ENCODE measurements around the gene PTPRM.

GRCh38 chr18:7764405-7764804 lies 197.3 kb downstream of the PTPRM start:
- TF ChIP-seq POLR2A (IDR thresholded peaks at IDR 0.05) = no peak
- TF ChIP-seq CTCF (IDR thresholded peaks at IDR 0.05) = no peak

Data from lower leg skin (tissue), 3 donors.